GM21381 (cell line): ENCODE measurements around the gene SLC16A5.
"Not testable (repeated sequence)": the region's sequence is repeated elsewhere in the genome, so short reads cannot be mapped to it uniquely, and the experiment has no call there.

Source experiments
- ATAC-seq: cut with Tn5 transposase; IDR thresholded peaks from one replicate; pipeline ENCODE4 v1.9.1; 2021; ENCODE audit warnings: mild to moderate bottlenecking, moderate library complexity; ENCODE audit not compliant: unreplicated experiment

SLC16A5 gene

DNA sequence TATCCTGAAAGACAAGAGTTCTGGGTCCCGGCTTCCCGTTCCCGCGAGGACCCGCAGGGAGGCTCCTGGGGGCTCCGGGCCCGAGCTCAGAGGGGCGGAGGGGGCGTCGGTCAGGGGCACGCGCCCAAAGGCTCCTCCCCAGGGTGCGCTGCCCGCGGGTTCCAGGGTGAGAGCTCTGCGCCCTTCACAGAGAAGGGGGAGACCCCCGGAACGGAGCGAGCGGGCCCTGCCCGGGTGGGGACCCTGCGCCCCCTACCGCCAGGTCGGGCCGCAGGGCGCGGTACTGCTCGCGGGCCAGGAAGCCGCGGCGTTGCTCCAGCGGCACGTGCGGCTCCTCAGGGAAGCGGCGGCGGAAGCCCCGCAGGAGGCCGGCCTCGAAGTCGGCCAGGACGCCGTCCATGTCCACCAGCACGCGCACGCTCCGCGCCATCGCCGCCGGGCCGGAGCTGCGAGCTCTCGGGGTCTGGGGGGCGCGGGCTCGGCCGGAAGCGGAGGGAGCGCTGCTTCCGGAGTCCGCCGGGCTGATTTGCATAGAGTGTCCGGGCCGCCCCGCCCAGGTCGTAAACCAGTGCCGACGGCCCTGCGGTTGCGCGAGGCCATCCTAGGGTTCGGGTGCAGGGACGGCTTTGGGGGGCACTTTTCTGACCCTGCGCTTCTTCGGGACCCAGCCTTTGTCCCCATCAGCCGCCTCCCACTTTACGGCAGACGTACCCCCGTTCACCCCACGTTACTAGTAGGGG is 43.7 kb downstream of the SLC16A5 start, which contains the start of gene NT5C:
TSS of gene NT5C (minus strand) at position 465 of the 740 bp plus-strand sequence. CDS start at position 430, 35 bp downstream.
- ATAC-seq = peak; percentile 83

- ATAC-seq = not testable (repeated sequence)
Observed at GRCh38 chr17:75132018-75133000, 44.6 kb downstream of the SLC16A5 start.

- no peak for ATAC-seq
Observed at GRCh38 chr17:75133001-75133400, 45.2 kb downstream of the SLC16A5 start.

- ATAC-seq = not testable (repeated sequence)
Observed at GRCh38 chr17:75133607-75134347, 46.0 kb downstream of the SLC16A5 start.

DNA sequence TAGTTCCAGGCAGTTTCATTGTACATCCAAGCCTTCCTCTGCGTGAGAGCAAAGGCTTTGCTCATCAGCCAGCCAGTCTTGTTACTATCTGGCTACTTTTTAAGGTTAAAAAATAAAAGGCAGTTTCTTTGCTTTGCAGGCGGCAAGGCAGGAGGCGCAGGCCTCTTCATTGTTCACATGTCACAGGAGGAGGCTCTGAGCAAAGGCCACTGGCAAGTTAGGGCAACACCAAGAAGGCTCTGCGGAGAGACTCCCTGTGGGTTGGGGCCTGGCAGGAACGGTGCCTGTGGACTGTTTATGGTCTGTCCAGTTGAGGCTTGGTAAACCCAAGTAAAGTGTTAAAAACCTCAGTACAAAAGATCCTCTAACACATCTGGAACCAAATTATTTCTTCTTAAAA is 47.7 kb downstream of the SLC16A5 start:
- ATAC-seq = no peak

DNA sequence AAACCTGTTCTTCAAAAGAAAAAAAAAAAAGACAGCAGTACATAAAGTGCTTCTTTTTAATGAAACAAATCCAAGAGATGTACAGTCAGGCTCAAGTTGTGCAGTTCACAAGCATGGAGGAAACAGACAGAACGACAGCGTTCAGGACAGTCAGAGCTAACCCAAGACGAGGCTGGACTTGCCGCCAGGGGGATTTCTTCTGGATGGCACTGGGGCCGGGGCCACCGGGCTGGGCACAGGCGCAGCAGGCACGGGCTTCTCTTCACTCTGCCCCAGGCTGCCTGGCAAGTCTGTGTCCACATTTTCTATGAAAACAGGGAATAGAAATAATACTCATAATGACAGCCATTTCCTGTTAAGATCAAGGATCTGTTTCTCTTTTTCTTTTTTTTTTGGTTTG is 48.2 kb downstream of the SLC16A5 start:
- ATAC-seq = no peak

- not testable (repeated sequence) for ATAC-seq
Observed at GRCh38 chr17:75137762-75138161, 50.0 kb downstream of the SLC16A5 start.

DNA sequence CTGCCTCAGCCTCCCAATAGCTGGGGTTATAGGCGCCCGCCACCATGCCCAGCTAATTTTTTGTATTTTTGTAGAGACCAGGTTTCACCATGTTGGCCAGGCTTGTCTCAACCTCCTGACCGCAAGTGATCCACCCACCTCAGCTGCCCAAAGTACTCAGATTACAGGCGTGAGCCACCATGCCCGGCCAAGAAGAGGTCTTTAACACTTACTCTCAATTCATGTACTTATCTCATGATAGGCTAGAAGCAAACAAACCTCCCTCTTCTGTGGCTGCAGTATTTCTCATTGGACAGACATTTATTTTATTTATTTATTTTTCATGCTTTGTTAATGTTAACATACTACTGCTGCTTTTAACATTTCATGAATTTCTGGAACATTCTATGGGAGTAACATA is 50.8 kb downstream of the SLC16A5 start:
- no peak for ATAC-seq

- no peak for ATAC-seq
Observed at GRCh38 chr17:75142236-75142971, 54.6 kb downstream of the SLC16A5 start.

- no peak for ATAC-seq
Observed at GRCh38 chr17:75144816-75145512, 57.2 kb downstream of the SLC16A5 start.

GRCh38 chr17:75146592-75146991 is 58.8 kb downstream of the SLC16A5 start:
- ATAC-seq = no peak

GRCh38 chr17:75147878-75148546 is 60.3 kb downstream of the SLC16A5 start:
- no peak for ATAC-seq

GRCh38 chr17:75151930-75152329 is 64.2 kb downstream of the SLC16A5 start:
- ATAC-seq = no peak

- no peak for ATAC-seq
Observed at GRCh38 chr17:75152523-75152921, 64.8 kb downstream of the SLC16A5 start.

- ATAC-seq = no peak
Observed at GRCh38 chr17:75152922-75153779, 65.4 kb downstream of the SLC16A5 start.

- ATAC-seq = no peak
Observed at GRCh38 chr17:75153780-75154194, 66.0 kb downstream of the SLC16A5 start.

DNA sequence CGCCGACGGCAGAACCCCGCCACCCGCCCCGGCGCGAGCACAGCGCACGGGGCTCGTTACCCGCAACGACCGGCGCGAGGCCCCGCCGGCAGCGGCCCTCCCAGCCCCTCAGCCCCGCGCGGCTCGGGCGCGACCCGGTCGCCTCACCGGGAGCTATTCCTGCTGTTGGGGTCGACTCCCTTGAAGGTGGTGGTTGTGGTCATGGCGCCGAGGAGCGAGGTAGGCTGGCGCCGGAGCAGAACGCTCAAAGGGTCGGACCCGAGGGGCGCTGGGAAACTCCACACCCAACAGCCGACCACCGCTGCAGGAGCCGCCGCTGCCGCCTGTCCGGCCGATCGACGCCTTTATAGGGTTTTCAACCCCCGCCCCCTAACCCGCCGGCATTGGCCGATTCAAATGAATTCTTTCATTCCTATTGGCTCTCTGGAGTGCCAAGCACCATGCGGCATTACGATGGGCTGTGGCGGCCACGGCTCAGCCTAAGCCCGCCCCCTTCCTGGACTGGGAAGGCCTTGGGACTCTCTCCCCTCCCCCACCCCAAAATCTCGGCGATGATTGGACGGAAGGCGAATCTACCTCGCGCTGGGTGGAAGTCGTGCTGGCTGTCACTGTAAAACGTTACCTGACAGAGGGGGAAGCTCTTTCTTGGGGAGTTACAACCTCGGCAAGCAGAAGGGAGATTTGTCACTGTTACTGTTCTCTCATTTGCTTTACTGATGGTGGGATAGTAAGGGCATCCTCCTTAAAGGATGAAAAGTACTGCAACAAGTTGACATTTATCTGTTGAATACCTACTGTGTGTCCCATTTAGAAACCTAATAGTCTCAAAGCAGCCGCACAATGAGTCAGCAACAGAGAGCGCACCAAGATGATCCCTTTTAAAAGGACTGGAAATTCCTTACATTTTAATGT is 66.7 kb downstream of the SLC16A5 start, which contains the start of gene JPT1:
TSS of gene JPT1 (minus strand) at position 318 of the 912 bp plus-strand sequence. CDS start at position 203, 115 bp downstream.
- peak; percentile 94 for ATAC-seq
